ENCODE results near the gene S1PR3.

S1PR3 gene

GRCh38 chr9:88969646-88970373, 21.5 kb upstream of the S1PR3 start:
- no peak for DNase-seq

- DNase-seq = no peak
Measured at GRCh38 chr9:88971131-88971960, 19.9 kb upstream of the S1PR3 start.

- DNase-seq = no peak
Measured at GRCh38 chr9:88972401-88972800, 18.9 kb upstream of the S1PR3 start.

- no peak for DNase-seq
Measured at GRCh38 chr9:88973281-88974045, 17.8 kb upstream of the S1PR3 start.

- no peak for DNase-seq
Measured at GRCh38 chr9:88974641-88975040, 16.6 kb upstream of the S1PR3 start.

- DNase-seq = no peak
Measured at GRCh38 chr9:88975966-88976889, 15.0 kb upstream of the S1PR3 start.

GRCh38 chr9:88976890-88977257, 14.4 kb upstream of the S1PR3 start:
- DNase-seq = no peak

GRCh38 chr9:88978034-88978433, 13.2 kb upstream of the S1PR3 start:
- no peak for DNase-seq

GRCh38 chr9:88979021-88979420, 12.2 kb upstream of the S1PR3 start:
- no peak for DNase-seq

- no peak for DNase-seq
Measured at GRCh38 chr9:88979791-88980190, 11.5 kb upstream of the S1PR3 start.

- DNase-seq = no peak
Measured at GRCh38 chr9:88980740-88981203, 10.5 kb upstream of the S1PR3 start.

- DNase-seq = no peak
Measured at GRCh38 chr9:88983865-88984542, 7.3 kb upstream of the S1PR3 start.

- DNase-seq = no peak
Measured at GRCh38 chr9:88984543-88984883, 6.8 kb upstream of the S1PR3 start.

- DNase-seq = no peak
Measured at GRCh38 chr9:88985616-88986015, 5.7 kb upstream of the S1PR3 start.

GRCh38 chr9:88986776-88987175, 4.5 kb upstream of the S1PR3 start:
- no peak for DNase-seq

- DNase-seq = no peak
Measured at GRCh38 chr9:88987661-88988060, 3.6 kb upstream of the S1PR3 start.

GRCh38 chr9:88988796-88989641, 2.2 kb upstream of the S1PR3 start:
- peak; percentile 83 to 91 for DNase-seq

GRCh38 chr9:88990041-88990728, 1.1 kb upstream of the S1PR3 start:
- no peak for DNase-seq

GRCh38 chr9:88990729-88991065, 571 bp upstream of the S1PR3 start:
- DNase-seq = no peak

GRCh38 chr9:88992556-88992955, 1.3 kb downstream of the S1PR3 start:
- no peak for DNase-seq
